Measurements from ENCODE around the gene CLIC2.
"Not testable (repeated sequence)": the region's sequence is repeated elsewhere in the genome, so short reads cannot be mapped to it uniquely, and the experiment has no call there.

DNA sequence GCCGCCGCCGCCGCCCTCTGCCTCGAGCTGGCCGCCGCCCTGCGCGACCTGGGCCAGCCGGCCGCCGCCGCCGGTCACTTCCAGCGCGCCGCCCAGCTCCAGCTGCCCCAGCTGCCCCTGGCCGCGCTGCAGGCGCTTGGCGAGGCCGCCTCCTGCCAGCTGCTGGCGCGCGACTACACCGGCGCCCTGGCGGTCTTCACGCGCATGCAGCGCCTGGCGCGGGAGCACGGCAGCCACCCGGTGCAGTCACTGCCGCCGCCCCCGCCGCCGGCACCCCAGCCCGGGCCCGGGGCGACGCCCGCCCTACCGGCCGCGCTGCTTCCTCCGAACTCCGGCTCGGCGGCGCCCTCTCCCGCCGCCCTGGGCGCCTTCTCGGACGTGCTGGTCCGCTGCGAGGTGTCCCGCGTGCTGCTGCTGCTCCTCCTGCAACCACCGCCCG lies 48.1 kb upstream of the CLIC2 start:
- TF ChIP-seq, protein P1, sequence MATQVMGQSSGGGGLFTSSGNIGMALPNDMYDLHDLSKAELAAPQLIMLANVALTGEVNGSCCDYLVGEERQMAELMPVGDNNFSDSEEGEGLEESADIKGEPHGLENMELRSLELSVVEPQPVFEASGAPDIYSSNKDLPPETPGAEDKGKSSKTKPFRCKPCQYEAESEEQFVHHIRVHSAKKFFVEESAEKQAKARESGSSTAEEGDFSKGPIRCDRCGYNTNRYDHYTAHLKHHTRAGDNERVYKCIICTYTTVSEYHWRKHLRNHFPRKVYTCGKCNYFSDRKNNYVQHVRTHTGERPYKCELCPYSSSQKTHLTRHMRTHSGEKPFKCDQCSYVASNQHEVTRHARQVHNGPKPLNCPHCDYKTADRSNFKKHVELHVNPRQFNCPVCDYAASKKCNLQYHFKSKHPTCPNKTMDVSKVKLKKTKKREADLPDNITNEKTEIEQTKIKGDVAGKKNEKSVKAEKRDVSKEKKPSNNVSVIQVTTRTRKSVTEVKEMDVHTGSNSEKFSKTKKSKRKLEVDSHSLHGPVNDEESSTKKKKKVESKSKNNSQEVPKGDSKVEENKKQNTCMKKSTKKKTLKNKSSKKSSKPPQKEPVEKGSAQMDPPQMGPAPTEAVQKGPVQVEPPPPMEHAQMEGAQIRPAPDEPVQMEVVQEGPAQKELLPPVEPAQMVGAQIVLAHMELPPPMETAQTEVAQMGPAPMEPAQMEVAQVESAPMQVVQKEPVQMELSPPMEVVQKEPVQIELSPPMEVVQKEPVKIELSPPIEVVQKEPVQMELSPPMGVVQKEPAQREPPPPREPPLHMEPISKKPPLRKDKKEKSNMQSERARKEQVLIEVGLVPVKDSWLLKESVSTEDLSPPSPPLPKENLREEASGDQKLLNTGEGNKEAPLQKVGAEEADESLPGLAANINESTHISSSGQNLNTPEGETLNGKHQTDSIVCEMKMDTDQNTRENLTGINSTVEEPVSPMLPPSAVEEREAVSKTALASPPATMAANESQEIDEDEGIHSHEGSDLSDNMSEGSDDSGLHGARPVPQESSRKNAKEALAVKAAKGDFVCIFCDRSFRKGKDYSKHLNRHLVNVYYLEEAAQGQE (IDR thresholded peaks at IDR 0.05): not testable (repeated sequence)
- not testable (repeated sequence) for TF ChIP-seq EP300 (IDR thresholded peaks at IDR 0.05); RCOR1 (IDR thresholded peaks at IDR 0.05; ENCODE audit: low read depth, low read length); POLR2A (IDR thresholded peaks at IDR 0.05; ENCODE audit: low read length); HDAC2 (IDR thresholded peaks at IDR 0.05)
- TF ChIP-seq, protein P2, sequence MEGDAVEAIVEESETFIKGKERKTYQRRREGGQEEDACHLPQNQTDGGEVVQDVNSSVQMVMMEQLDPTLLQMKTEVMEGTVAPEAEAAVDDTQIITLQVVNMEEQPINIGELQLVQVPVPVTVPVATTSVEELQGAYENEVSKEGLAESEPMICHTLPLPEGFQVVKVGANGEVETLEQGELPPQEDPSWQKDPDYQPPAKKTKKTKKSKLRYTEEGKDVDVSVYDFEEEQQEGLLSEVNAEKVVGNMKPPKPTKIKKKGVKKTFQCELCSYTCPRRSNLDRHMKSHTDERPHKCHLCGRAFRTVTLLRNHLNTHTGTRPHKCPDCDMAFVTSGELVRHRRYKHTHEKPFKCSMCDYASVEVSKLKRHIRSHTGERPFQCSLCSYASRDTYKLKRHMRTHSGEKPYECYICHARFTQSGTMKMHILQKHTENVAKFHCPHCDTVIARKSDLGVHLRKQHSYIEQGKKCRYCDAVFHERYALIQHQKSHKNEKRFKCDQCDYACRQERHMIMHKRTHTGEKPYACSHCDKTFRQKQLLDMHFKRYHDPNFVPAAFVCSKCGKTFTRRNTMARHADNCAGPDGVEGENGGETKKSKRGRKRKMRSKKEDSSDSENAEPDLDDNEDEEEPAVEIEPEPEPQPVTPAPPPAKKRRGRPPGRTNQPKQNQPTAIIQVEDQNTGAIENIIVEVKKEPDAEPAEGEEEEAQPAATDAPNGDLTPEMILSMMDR (IDR thresholded peaks at IDR 0.05): not testable (repeated sequence)
